Stimulated activated CD4-positive, alpha-beta T cell treated with anti-CD3 and anti-CD28 coated beads, Interleukin-1b, Interleukin-23, amount 100 ng/mL, for 48 hours (primary cell): Measurements from ENCODE around the gene SLC39A9.
"Not testable (repeated sequence)": the region's sequence is repeated elsewhere in the genome, so short reads cannot be mapped to it uniquely, and the experiment has no call there.

ENCODE experiments used
- DNase-seq: peaks from one replicate; pipeline ENCODE4 v3.0.0-alpha.2; 2020

Gene SLC39A9

DNA sequence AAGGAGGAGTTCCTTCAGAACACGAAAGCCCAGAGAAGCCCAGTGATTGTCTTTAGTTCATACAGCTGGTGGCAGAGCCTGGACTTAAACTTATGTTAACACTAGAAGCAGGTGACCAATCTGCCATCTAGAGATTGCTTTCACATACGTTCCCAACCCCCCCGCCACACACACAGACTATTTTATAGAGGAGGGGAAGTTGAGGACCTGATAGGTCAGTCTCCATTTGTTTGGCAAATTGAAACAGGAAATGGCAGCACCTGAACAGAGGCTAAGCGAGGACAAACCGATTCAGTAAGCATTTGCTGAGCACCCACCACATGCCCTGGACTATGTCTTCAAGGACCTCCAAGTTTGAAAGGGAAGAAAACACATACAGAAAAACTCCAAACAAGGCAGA, 81.2 kb downstream of the SLC39A9 start:
- DNase-seq, result no peak

DNA sequence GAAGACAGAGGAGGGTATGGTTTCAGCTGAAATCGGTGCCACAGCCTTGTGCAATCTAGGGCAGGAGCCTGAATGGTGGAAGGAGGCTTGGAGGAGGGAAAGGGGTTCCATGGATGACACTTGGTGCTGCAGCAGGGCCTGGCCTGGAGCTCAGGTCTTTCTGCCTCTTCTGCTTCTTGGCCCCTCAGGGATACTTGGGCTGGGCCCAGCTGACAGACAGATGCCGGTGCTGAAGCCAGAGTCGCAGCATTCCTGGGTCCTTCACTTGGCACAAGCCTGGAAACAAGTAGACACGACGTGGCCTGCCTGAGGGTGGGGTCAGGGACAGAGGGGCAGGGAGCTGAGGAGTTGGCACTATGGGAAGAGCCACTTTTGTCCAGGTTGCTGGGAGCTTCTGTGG, 81.6 kb downstream of the SLC39A9 start:
- DNase-seq, result no peak

DNA sequence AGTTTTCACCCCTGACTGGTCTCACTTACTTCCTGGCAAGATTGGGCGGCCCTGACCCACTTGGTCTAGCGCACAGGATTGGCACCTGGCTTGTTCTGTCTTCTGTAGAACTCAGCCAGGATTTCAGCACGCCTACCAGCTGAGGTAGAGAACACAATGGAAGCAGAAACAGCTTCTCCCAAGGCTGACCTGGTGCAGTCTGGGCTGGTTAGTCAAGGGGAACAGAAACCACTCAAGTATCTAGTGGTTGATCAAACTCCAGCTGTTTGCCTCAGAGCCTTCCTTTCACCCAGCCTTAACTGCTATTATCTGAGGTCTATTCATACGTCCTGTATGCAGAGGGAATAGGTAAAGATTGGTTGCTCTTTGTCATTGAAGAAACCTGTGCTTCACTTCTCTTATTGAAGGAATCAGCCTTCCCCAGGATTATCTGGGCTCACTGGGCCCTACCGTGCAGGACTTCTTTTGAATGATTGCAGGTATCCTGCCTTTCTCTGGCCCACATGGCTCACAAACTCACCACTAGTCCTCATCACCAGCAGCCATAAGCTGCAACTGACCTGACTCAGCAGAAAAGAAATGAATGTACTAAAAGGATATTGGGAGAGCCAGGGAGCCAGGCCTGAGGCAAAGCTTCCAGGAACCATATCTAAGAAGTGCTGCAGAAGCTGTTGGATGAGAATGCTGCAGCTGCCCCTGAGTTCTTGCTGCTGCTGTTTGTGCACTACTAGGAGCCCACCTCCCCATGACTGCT, 83.5 kb downstream of the SLC39A9 start:
- DNase-seq, result no peak

DNA sequence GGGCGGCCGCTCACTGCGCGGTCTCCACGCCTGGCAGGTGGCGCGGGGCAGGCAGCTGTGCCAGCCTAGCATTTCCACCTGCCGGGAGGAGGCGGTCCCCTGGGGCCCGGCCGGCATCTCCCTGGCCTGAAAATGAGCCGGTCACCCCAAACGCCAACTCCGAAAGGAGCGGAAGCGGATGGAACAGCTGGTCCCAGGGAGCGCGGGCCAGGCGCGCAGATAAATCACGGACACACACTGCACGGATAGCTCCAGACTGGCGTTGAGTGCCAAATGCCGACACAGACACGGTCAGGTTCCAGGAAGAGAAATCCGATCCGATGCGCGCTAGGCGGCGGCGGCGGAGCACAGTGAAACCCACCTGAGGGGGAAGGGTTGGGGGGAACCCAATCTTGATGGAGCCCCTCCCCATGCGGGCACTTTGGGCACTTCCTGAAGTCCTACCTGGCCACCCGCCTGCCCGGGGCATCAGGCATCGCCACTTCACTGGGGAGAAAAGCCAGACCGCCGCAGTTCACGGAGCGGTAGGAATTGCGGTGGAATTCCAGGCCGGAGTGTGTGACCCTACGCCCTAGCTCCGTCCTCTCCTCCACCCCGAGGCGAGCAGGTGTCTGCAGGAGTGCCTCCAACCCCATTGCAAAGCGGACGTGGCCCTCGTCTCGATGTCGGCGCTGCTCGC, 85.4 kb downstream of the SLC39A9 start:
- DNase-seq, result no peak

DNA sequence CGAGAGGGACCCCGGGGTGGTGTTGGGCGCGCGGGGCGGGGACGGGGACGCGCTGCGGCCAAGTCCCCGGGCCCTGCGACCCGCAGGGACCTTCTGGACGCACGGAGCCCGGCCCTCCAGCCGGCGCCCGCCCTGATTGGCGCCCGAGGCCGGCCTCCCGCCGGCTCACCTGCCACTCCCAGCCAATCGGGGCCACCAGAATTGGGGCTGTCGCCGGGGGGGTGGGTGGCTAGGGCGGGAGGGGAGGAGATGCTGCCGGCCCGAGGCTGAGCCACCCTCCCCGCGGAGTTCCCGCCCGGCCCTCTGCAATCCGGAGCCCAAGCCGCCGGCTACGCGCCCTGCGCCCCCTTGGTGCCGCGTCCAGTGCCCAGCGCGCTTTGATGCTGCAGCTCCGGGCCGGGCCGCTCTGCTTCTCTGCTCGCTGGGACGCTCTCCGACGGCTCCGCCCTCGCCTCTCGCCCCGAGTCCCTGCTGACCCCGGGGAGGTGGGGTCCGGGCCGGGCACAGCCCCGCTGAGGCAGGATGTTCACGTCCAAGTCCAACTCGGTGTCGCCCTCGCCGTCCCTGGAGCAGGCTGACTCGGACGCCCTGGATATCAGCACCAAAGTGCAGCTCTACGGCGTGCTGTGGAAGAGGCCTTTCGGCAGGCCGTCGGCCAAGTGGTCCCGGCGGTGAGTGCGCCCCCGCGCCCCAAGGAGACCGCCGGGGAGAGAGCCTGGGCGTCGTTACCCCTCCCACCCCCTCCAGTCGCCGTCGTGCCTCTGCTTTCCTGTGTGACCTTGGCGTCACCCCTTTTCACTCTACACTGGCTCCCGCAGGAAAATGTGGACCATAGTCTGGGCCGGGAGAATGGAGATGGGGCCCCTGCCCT, 86.2 kb downstream of the SLC39A9 start, which contains the start of gene PLEKHD1:
TSS of gene PLEKHD1 (plus strand) at position 285 of the 871 bp plus-strand sequence. CDS start at position 523, 238 bp downstream.
- DNase-seq, result no peak

DNA sequence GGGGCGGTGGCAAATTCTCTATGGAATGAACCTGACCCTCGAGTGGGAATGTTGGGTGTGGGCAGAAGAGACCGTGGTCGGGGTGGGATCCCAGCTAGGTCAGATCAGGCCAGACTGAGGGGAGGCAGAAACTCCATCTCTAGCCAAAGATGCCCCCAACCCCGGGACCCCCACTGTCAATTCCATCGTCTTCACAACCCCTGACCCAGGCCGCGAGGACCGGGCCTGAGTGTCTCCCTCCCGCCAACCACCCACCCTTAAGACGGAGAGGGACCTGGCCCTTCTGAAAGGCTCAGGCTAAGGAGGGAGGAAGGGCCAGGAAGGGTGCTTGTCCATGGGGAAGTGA, 86.8 kb downstream of the SLC39A9 start:
- DNase-seq, result no peak

DNA sequence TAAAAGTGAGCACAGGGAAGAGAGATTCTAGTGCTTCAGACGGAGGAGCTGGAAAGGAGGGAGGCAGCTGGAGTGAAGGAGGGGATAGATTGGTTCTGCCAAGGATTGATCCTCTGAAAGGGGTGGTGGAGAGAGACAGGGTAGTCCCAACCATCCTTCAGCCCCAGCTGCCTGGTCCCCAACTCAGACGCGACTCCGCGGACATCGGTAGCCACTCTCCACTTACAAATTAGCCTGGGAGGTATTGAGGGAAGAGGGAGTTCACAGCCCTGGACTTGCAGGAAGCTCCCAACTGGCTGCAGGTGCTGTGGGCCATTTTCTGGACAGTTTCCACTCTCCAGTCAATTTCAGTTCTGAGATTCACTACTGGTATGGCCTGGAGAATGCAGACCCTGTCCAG, 87.2 kb downstream of the SLC39A9 start:
- DNase-seq, result no peak

DNA sequence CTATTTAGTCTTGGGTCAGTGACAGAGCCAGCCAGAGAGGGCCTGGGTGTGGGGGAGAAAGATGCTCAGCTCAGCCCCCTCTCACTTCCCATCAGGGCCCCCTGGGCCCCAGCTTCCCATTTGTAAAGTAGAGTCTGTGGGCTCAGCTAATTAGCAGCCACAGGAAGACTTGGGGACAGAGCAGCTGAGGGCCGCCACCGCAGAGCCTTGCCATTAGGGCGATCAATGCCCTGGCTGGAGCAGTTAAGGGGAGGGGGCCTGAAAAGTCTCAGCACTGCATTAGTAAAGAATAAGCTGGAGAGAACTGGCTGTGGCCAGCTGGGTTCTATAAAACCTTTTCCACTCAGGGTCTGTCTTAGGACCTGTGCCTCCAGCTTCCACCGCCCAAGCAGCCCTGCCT, 88.7 kb downstream of the SLC39A9 start:
- no peak for DNase-seq

DNA sequence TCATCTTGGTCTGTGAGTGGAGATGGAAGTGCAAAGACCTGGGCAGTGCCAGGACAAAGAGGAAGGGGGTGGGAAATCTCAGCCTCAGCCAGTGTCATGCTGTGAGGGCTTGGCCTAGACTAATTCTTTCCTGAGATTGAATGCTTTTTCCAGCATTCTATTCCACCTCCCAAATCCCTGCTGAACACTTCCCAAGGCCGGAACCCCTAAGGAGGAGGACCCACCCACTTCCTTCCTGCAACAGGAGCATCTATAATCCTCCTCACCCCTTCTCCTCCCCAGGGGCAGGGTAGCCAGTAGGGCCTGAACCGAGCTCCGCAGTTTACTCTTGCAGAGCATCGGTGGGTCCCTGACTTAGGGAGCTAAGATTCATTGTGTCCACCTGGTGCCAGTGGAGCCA, 89.3 kb downstream of the SLC39A9 start:
- no peak for DNase-seq

DNA sequence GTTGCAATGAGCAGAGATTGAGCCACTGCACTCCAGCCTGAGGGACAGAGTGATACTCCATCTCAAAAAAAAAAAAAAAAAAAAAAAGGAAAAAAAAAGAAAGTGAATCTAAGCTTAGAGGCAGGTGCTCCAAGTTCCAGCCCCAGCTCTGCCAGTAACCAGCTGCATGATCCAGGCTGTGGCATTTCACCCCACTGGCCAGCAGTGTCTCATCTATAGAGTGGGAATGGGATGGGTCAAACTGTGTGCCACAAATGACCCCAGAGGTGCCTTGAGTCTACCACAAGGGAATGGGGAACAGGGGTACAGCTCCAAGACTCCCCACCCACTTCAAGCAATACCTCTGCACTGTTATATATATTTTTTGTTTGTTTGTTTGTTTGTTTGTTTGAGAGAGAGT, 91.0 kb downstream of the SLC39A9 start:
- DNase-seq, result no peak

DNA sequence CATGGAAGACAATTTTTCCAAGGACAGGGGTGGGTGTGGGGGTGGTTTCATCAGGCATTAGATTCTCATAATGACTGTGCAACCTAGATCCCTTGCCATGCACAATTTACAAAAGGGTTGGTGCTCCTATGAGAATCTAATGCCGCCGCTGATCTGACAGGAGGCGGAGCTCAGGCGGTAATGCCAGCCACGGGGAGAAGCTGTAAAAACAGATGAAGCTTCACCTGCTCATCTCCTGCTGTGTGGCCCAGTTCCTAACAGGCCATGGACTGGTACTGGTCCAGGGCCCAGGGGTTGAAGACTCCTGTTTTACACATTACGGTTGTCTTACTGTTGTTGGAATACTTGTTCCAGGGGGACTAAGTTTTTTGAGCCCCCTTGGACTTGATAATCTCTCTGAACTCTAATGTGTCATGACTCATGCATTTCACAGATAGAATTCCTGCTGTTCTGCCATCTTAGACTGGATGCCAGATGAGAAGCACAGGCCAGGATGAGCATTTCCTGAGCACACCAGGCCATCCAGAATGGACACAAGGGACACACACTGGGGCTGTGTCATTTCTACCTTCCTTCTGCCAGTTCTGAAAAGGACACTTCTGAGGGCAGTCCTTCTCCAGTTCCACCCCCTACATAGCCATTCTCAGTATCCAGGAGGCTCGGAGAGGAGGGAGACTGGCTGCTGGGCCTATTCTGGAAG, 91.9 kb downstream of the SLC39A9 start:
- no peak for DNase-seq

DNA sequence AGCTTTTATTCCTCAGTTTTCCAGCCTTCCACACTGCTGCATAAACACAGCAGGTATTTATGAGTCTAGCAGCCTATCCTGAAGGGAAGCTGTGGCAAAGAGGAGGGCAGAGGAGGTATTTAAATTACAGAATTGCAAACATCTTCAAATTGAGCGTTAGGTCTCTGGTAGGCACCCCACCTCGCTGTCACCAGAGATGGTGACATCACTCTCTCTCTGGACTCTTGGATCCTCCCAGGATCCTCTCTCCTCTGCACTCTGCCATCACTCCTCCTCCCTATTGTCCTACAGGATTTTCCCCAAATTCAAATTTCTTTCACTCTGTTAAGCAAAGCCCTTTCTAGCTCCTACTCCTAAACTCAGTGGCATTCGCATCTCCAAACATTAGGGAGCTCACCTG, 92.7 kb downstream of the SLC39A9 start:
- DNase-seq, result no peak

DNA sequence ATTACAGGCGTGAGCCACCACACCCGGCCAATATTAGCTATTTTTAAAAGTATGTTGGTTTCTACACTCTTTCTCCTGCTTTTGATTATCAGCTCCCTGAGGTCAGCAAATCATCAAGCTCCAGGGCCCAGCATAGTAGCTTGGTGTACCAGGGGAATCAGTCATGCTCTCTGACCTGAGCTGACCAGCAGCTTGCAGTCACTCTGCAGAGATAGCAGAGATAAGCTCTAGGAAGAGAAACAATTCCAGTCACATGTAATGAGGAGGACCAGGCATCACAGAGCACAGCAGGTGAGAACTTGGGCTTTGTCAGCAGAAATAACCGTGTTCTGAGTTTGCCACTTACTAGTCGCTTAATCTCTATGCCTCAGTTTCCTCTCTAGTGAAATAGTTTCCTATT, 94.5 kb downstream of the SLC39A9 start:
- no peak for DNase-seq

DNA sequence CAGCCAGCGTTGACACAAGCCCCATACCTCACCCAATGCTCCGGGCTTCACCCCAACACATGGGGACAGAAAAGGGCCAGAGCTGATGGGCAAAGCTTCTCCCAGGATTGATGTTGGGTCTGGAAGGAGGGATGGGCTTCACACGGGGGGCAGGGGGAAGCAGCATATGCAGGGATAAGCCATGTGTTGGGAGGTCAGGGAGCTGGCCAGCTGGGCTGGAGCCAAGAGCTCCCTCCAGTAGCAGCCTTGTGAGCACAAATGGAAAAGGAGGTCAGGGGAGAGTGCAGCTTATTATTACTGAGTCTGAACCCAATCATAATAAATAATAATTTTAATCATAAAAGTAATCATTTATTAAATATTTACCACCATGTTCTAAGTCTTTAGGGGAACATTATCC, 95.3 kb downstream of the SLC39A9 start:
- DNase-seq, result no peak

DNA sequence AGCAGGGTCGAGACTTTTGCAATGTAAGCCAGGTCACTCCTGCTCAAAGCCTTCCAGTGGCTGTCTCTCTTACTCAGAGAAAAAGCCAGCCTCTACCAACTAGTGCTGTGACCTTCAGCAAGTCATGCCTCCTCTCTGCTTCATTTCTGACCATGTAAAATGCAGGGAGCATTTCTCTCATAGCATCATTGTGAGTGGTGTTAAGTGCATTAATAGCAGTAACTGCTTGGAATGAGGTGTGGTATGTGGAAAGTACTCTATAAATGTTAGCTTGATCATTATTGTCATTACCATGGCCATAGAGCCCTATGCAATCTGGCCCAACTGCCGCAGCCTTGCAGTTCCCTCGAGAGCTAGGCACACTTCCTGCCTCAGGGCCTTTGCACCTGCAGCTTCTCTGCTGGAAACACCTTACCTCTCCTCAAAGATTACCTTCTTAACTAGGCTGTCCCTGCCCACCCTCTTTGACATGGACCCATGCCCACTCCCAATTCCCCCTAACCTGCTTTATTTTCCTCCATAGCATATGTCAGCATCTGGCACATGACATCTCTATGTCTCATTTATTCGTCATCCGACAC, 96.9 kb downstream of the SLC39A9 start:
- no peak for DNase-seq

DNA sequence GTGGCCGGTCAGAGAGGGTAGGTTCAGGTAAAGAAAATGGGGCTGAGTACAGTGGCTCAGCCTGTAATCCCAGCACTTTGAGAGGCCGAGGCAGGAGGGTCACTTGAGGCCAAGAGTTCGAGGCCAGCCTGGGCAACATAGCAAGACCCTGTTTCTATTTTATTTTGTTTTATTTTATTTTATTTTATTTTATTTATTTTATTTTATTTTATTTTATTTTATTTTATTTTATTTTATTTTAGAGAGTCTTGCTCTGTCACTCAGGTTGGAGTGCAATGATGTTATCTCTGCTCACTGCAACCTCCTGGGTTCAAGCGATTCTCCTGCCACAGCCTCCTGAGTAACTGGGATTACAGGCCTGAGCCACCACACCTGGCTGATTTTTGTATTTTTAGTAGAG, 99.4 kb downstream of the SLC39A9 start:
- DNase-seq, result not testable (repeated sequence)

DNA sequence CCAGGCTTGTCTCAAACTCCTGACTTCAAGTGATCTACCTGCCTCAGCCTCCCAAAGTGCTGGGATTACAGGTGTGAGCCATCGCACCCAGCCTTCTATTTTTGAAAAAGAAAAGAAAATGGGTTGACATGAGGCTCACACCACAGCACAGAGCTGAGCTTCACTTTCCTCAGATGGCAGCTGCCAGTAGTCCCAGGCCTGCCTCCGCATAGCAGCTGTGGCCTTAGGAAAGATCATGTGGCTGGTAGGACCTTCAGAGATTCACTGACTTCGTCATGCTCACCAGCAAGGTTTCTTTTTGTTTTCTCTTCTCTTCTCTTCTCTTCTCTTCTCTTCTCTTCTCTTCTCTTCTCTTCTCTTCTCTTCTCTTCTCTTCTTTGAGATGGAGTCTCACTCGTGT, 99.8 kb downstream of the SLC39A9 start:
- DNase-seq, result not testable (repeated sequence)

DNA sequence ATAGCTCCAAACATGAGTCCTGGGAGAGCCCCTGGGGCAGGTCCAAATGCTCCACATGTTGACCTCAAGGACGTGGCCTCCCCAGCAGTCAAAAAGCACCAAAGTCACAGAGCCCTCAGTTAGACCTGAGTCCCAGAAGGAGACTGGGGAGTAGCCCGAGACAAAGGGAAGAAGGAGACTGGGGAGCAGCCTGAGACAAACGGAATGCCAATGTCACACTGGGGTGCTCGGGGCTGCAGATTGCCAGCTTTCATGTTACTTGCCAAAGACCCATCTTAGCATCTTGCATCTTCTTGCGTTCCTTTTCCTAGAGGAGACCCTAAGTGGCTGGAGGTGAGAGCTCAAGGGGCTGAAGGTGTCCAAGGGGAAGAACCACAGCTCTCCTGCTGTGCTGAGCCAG, 100.9 kb downstream of the SLC39A9 start:
- DNase-seq, result no peak

DNA sequence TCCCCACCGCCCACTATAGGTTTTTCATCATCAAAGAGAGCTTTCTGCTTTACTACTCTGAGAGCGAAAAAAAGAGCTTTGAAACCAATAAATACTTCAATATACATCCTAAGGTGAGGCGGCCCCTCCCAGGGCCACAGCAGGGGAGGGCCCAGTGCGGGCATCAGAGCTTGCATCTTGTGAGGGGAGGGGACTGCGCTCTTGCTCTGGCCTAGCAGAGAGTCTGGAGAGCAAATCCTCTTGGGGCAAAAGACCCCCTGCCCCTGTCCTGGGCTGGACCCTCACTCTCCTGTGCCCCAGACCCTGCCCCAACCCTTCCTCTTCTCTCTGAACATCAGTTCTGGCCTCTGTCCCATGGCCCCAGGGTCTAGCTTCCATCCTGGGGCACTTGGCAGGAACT, 101.6 kb downstream of the SLC39A9 start:
- no peak for DNase-seq

DNA sequence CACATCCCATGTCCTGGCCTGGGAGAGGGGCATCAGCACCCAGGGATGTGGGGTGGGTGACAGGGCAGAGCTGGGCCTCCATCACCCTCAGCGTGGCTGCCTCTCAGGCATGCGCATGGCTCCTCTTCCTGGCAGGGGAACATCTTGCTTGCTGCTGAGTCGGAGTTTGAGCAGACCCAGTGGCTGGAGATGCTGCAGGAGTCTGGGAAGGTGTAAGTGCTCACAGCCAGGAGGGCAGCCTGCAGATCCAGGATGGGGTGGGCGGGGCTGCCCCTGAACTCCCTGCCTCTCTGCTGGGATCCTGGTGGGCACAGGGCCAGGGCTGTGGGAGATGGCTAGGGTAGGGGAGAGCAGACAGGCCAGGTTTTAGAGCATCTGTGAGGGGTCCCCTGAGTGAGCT, 102.2 kb downstream of the SLC39A9 start:
- no peak for DNase-seq

DNA sequence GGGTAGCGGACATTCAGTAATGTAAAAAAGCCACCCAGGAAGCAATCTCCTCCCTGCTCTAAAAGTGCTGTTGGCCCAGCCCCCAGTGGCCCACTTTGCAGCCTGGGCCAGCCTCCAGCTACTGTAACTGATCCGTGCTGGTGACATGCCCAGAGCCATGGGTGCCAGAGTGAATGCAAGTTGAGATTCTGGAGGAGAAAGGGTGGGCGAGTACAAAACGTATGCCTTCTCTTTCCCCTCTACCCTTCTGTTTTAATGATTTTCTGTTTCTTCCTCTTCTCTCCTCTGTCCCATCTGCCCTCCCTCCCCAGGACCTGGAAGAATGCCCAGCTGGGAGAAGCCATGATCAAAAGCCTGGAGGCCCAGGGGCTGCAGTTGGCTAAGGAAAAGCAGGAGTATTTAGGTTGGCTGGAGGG, 102.9 kb downstream of the SLC39A9 start:
- no peak for DNase-seq

DNA sequence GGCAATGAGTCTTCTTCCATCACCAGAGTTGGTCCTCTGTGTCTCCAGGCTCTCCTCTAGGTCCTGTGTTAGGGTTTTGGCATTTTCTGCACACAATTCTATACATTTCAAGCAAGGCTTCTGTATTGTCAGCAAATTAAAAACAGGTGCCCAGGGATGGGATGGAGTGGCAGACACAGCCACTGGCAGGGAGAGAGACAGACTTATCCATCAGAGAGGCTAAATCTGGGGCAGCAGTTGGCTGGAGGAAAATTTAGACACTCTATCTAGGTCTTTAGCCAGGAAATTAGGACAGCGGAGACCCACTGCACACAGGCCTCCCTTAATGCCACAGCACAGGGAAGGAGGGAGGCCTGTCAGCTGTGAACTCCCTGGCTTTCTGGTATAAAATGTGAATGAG, 106.3 kb downstream of the SLC39A9 start:
- no peak for DNase-seq
